ENCODE measurements around the gene GULP1. TPM values are rescaled to one million over a fixed set of nuclear protein-coding genes. Genes with fewer than 3 reads are reported as not detected.

GULP1 gene
- total RNA-seq, 1 experiment from 2014 or later: 75.1 TPM

- TF ChIP-seq E2F1 (CRISPR knock-in tag; IDR thresholded peaks at IDR 0.05) (no peak), ATF3 (CRISPR knock-in tag; conservative IDR thresholded peaks at IDR 0.05) (no peak), HMGA2 (CRISPR knock-in tag; IDR thresholded peaks at IDR 0.05) (no peak), FOXP1 (CRISPR knock-in tag; IDR thresholded peaks at IDR 0.05; ENCODE audit: borderline replicate concordance) (no peak), ZNF532 (CRISPR knock-in tag; IDR thresholded peaks at IDR 0.05; ENCODE audit: borderline replicate concordance) (no peak), E2F4 (CRISPR knock-in tag; IDR thresholded peaks at IDR 0.05; ENCODE audit: borderline replicate concordance, low read depth) (no peak), ATF2 (CRISPR knock-in tag; IDR thresholded peaks at IDR 0.05; ENCODE audit: borderline replicate concordance, low read depth) (no peak), ELF4 (CRISPR knock-in tag; IDR thresholded peaks at IDR 0.05; ENCODE audit: low read depth) (no peak), MXD4 (CRISPR knock-in tag; IDR thresholded peaks at IDR 0.05; ENCODE audit: borderline replicate concordance) (no peak)
Observed at GRCh38 chr2:188492751-188493150, 201.1 kb downstream of the GULP1 start (continued).

- TF ChIP-seq FOXJ3 (CRISPR knock-in tag; IDR thresholded peaks at IDR 0.05; ENCODE audit: borderline replicate concordance) (no peak), ERG (CRISPR knock-in tag; IDR thresholded peaks at IDR 0.05) (no peak), E2F5 (CRISPR knock-in tag; IDR thresholded peaks at IDR 0.05) (no peak), KAT7 (CRISPR knock-in tag; IDR thresholded peaks at IDR 0.05; ENCODE audit: borderline replicate concordance) (no peak), NFYB (CRISPR knock-in tag; conservative IDR thresholded peaks at IDR 0.05; ENCODE audit: low read depth) (no peak), CBFB (CRISPR knock-in tag; IDR thresholded peaks at IDR 0.05; ENCODE audit: low read depth) (no peak), ETV6 (CRISPR knock-in tag; IDR thresholded peaks at IDR 0.05) (no peak)
- ChIA-PET POLR2A (no interaction called here), CTCF (no interaction called here)
- no peak for DNase-seq (ENCODE audit: low spot score)
- peaks cover 5% of the 10 kb centered on the region; the same call in 1 of the 2 replicates for H3K36me3 Mint-ChIP-seq
- no peak for ATAC-seq
- H3K4me3 Mint-ChIP-seq: no peak overlapping the region
- no peaks in the 10 kb centered on the region for H3K27me3 Mint-ChIP-seq (ENCODE audit: low read depth)
- peaks cover 44% of the 10 kb centered on the region for H3K4me1 Mint-ChIP-seq
- H3K27ac Mint-ChIP-seq: no peak overlapping the region; the same call in 1 of the 2 replicates
- H3K9me3 Mint-ChIP-seq: no peaks in the 10 kb centered on the region
Observed at GRCh38 chr2:188494906-188495305, 203.2 kb downstream of the GULP1 start.

Data from WTC11 (cell line).